IPS DF 4.7 (cell line): ENCODE measurements around the gene CALML3.

Source experiments
- DNase-seq: peaks from one replicate; pipeline ENCODE4 v3.0.0-alpha.2; 2013; ENCODE audit warnings: low spot score; ENCODE audit errors: extremely low read depth

Gene CALML3

DNA sequence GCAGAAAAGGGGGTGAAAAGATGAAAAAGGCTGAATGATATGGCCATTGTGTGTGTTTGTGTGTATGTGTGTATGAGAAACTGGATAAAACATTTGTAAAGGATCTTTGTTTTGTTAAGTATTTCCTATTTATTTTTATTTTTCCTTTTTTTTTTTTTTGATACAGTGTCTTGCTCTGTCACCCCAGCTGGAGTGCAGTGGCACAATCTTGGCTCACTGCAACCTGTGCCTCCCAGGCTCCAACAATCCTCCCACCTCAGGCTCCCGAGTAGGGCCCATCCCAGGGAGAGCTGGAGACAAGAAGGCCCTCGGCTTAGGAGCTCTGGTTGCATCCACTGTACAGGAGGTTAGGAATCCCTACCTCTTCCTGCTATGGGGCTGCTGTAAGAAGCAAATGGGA lies 18.5 kb upstream of the CALML3 start:
- no peak for DNase-seq

- DNase-seq = no peak
Measured at GRCh38 chr10:5506751-5507648, 17.8 kb upstream of the CALML3 start.

- DNase-seq = no peak
Measured at GRCh38 chr10:5507649-5508131, 17.1 kb upstream of the CALML3 start.

DNA sequence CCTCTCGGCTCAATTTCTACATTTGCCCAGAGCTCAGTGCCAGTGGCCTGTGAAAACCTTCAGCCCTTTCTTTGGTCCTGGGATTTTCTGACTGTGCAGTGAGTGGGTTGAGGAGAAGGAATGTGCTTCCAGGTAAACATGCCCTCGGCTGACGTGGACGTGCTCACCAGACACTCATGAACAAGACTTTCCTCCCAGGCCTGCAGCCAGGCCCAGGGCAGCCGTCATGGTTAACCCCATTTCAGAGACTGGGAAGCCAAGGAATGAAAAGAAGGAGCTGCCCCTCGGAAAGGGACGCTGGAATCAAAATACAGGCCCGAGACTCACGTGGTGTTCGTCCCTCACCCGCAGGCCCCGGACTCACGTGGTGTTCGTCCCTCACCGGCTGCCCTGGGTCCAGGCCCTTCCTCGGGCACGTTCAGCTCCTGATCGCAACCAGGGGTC lies 16.6 kb upstream of the CALML3 start:
- DNase-seq = no peak

- no peak for DNase-seq
Measured at GRCh38 chr10:5508786-5509185, 16.0 kb upstream of the CALML3 start.

DNA sequence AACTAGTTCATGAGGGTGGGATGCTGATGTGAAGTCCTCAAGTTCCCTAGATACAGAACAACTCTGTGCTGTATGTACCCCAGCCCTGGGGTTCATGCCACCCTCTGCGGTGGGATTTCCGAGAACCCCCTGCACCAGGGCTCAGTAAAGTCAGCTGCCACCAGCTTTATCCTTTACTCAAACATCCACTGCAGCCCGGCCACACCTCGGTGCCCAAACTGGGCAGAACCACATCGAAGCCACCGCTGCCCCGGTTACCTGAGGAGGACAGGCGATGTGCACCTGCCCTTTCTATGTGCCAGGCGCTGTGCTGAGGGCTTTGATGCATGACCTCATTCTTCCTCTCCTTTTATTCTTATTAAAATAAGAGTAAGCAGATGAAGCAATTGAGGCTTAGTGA lies 15.5 kb upstream of the CALML3 start:
- no peak for DNase-seq

- no peak for DNase-seq
Measured at GRCh38 chr10:5509691-5510090, 15.1 kb upstream of the CALML3 start.

DNA sequence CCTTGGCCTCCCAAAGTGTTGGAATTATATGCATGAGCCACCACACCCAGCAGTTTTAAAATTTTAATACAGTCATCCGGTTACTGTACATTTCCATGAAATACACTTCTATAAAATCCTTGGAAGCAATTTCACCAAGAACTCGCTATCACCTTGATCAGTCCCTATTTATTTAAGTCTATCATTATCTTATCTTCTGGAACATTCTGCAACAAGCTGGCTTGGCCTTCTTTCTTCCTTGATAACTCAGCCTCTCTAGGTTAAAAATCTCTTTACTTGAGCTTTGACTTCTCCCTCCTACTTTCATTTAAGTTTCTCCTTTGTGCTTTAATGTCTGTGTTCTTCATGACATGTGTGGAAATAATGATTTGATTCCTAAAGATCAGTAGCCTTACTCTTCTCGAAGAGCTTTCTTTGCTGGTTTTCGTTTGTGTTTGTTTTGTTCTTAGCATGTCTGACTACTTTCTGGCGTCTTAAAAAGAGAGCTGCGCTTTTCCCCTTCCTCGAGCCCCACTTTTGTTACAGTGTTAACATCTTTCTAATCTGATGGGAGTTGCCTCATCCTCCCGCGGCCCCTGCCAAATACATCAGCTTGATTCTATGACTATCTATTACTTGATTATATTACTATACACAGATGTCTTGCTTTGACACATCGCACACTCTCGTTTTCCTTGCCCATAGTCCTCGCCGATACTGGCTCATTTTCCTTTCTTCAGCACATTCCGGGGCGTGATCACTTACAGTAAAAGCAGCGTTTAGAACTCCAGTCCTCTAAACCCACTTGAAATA lies 14.3 kb upstream of the CALML3 start:
- DNase-seq = no peak

- no peak for DNase-seq
Measured at GRCh38 chr10:5511231-5511884, 13.4 kb upstream of the CALML3 start.

DNA sequence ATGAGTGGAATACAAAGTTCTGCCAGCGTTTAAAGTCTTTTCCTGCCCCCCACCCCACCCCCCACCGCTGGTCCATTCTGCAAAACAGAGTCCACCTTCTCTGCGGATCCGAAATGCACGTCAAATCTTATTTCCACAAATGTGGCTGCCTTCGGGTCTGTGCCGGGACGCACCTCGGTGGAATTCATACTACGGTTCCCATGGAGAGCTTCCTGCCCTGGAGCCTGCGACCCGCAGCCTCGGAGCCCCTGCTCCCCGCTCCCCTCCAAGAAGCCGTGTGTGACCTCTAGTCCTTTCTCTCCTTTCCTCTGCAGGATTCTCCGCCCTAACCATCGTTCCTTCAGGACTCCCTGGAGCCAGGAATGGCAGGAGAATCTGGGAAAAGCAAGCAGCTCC lies 12.9 kb upstream of the CALML3 start:
- DNase-seq = no peak

DNA sequence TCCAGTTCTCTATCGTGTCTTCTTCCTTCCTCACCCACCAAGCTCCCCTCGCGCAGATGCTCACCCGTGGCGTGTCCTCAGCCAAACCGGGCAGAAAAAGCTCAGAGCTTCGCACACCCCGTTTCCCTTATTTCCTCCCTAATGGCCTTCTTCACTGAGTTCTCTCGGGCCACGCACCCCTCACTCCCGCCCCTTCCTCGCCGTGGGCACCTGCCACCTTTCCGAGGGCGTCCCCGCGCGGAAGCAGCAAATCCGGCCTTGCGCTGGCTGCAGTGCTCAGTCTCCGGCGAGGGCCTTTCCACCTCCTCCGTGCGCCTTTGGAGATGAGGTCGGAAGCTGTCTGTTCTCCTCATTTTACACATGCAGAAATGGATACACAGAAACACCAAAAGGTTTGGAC lies 12.4 kb upstream of the CALML3 start:
- DNase-seq = no peak

DNA sequence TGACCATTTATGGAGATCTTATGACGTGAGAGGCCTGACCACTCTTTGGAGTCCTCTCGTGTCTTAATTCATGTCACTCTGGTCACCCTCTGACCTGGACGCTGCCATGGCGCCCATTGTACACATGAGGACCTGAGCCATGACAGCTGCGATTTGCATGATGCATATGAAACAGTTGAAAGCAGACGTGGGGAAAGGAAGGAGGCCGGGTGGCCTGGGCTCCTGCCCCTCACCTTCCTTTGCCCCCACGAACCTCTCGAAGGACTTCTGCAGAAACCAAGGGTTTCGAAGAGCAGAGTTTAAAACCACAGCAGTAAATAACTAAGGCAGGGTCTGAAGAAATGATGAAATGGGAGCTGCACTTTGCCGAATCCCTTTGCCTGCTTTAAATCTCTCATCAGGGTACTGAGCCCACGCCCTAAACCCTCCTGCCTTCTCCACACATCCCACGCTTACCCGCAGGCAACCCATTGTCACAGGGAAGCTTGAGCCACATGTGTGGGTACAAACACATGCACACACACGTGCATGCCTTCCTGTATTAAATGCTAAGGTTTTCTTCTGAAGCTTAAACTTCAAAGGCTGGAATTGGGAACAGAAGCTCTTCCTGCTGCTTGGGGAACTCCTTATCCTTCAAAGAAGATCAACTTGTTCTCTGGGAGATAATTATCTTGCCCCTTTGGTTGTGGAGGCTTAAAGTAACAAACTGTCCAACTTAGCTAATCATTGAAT lies 11.7 kb upstream of the CALML3 start:
- no peak for DNase-seq

- DNase-seq = no peak
Measured at GRCh38 chr10:5514226-5514850, 10.4 kb upstream of the CALML3 start.

GRCh38 chr10:5515948-5516761 lies 8.6 kb upstream of the CALML3 start:
- no peak for DNase-seq

DNA sequence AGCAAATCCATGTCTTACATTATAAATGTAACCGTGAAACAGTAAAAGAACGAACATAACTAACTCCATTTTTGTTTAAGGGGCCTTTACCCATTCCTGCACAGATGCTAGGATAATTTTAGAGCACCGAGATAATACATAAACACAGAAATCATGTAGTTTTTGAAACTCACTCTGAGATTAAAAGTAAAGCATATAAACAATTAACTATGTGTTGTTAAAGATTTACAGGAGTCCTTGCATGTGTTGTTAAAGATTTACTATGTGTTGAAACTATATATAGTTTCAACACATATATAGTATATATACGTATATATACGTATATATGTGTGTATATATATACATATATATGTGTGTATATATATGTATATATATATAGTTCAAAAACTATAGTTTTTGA lies 7.2 kb upstream of the CALML3 start:
- DNase-seq = no peak

- DNase-seq = no peak
Measured at GRCh38 chr10:5518143-5518542, 6.6 kb upstream of the CALML3 start.

DNA sequence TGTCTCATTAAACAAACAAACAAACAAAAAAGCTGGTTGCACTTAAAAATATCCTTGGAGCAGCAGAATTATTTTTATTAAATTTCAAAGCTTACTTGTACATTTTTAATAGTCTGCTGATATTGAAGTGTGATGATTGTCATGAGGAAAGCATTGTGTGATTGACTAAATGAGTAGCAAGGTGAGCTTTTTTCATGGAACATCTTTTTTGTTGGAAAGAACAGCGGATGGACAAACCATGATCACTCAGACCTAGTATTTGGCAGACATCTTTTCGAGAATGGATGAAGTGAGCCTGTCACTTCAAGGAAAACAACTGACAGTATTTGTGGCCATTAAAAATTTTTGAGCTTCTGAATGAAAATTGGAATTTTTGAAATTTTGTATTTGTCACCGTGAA lies 5.7 kb upstream of the CALML3 start:
- DNase-seq = no peak

DNA sequence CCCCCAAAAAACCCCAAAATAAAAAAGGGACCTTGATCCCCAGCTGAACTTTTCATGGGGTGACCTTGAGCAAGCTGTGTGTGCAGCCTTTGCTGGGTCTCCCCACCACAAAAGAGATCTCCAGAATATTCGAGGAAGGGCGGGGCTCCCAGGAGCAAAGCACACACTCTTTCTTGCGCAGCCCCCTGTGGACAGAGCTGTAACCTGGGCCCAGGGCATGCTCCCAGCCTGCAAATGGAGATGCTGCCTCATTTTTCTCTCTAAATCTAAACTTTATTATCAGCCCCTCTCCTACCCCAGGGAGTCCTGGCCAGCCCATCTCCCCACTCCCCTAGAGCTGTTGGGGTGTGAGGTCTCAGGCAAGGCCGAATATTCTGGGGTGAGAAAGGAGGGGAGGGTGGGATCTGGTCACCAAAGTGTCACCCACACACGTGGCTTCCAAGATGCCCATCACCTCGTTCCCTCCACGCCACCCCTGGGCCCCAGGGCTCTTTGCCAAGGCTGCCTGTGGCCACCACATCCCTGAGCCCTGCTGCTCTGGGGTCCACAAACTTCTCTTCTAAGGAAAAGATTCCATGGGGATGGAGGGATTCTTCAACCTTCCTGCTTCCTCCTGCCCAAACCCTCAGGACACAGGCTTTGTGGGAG lies 1.7 kb upstream of the CALML3 start:
- DNase-seq = no peak

DNA sequence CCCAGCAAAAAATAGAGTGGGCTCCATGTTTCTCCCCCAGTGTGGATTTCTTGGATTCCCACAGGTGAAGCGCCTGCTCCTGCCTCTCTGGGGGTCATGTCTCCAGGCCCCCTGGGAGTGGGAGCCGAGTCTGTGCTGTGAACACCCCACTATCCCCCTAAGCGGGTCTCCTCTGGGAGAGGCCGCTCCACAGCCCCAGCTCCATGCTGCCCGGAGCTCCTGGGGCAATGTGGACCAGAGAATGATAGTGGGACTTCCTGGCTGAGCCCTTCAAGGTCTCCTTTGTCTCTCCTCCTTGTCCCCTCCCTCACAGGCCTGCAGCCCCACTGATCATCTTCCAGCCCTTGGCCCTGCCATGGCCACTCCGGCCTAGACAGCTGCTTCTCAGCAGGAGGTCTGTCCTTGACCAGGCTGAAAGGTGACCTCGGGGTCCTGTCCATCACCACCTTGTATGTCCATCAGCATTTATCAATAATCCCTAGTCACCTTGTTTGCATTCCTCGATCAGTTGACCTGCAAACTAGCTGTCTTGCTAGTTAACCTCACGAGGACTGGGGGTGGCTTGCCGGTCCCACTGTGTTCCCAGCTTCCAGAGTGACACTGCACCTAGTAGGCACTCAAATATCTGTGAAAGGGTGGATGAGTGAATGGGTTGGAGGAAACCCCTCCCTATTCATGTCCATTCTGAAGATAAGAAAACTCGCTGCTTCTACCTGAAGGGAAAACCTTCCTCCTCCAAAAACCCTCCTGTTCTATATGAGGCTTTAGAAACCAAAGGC lies 776 bp upstream of the CALML3 start:
- DNase-seq = no peak
